GM18951 (cell line): ENCODE results near the gene MPIG6B.

Experiments
- POLR2A ChIP-seq: IDR thresholded peaks from 4 replicates; pipeline ENCODE4 v1.6.1; 2011; ENCODE audit warnings: mild to moderate bottlenecking; ENCODE audit not compliant: insufficient read length, insufficient read depth; ENCODE audit errors: extremely low read depth
- in situ Hi-C: fragments of 300-500 bp; cut with MboI; formaldehyde crosslinking; loops from one replicate; pipeline ENCODE4 v1.12.0; 2022; ENCODE audit warnings: low sequenced_read_pairs, mixed read lengths, inconsistent platforms; ENCODE audit not compliant: unreplicated experiment

The MPIG6B gene

DNA sequence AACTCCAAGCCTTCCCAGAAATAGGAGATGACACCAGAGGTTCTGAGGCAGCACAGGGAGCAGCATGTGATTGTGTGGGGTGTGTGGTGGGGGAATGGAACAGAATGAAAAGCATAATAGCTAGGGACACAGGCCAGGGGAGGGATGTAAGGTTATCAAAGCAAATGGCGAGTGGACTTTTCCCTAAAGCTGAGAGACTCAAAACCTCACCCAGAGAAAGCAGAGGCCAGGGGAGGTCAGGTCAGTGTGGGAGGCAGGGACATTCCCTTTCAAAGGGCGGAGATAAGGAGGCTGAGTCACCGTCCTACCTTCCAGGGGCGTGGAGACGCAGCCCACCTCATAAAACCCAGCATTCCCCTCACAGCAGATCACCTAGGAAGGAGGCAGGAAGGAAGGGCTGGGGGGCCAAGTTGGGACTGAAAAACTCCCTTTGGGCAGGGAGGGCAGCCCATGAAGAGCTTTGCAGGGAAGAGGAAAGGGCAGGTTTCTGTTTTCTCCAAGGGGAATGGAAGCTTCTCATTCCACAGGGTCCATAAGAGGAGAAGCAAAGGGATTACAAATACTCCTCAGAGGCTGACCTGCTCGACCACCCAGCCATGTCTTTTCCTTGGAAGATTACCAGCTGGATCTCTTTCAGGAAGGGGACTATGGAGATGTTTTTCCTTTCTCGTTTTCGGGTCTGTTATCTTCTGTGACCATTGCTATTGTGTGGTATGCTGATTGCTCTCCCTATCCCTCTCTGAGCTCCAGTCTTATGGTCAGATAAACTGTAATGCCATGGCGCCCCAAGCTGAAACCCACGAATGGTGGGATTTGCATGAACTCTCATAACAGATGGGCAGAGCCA lies 32.7 kb upstream of the MPIG6B start:
- in situ Hi-C loops: no loop called here

DNA sequence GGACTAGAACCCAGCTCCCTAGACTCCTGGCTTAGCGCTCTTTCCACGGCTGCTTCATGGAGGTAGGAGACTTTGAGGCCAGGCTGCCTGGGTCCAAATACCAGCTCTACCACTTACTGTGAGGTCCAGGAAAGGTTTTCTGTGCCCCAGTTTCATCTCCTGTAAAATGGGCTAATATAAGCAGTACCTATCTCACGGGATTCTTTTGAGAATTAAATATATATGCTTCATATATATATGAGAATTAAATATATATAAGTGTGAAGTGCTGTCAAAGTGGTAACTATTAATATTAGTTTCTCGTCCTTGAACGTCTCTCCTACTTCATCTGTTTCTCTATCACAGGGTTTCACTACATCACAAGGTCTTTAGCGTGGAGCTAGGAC lies 32.1 kb upstream of the MPIG6B start:
- in situ Hi-C loops: no loop called here
- TF ChIP-seq POLR2A: no peak

More for the DNA sequence above, 32.7 kb upstream of the MPIG6B start:
- TF ChIP-seq POLR2A: no peak

DNA sequence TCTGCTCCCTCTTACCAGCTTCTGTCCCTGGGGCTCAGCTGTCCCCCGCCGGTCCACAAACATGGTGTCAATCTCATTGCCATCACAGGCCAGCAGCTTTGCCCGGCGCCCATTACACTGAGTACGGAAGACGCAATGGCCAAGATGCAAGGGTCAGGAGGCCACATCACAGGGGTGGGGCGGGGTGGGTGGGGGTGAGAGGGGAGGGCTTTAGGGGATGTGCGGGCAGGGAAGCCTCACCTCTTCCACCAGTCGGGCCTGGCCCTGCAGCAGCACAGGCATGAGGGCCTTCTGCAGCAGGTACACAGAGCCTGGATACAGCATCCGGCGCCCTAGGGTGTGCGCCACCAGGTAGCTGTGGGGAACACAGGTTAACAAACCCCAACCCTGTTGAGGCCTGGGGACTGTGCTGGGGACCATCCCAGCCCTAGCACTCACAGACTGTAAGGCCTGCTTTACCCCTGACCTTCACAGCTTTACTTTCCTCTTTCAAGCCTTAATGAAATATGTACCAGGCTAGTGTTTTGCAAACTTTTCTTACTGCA lies 31.5 kb upstream of the MPIG6B start:
- no peak for TF ChIP-seq POLR2A
- in situ Hi-C loops: no loop called here

DNA sequence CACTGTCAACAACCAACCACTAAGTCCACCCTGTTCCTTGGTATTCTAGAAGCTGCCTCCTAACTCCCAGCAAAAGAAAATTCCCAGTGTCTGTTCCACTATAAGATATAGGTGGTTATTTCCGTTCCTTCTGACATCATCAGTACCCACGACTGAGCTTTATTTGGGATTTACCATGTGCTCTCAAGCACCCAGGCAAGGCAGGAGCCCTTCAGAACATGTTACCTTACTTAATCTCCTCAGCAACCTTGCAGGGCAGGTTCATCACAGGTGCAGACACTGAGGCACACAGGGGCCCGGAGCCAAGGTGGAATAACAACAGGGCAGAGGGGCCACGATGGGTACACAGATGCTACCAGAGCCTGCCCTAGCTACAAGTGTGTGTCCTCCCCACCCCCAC lies 30.8 kb upstream of the MPIG6B start:
- no peak for TF ChIP-seq POLR2A
- in situ Hi-C loops: no loop called here

DNA sequence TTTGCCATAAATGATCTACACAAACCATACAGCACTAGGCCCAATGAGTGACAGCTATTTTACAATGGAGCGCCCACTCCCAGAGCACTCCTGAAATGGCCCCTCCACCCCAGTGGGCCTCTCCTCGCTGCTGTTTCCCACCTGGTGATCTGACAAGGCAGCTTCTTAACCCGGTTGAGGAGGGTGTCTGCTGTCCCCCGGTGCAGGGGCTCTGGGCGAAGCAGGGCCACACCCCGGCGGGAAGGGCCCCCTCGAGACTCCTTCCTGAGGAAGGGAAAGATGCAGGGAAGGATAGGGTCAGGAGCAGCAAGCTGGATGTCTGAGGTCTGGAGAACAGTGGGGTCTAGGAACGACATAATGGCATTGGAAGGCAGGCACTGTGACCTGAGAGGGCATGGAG lies 30.3 kb upstream of the MPIG6B start:
- no peak for TF ChIP-seq POLR2A
- in situ Hi-C loops: no loop called here

DNA sequence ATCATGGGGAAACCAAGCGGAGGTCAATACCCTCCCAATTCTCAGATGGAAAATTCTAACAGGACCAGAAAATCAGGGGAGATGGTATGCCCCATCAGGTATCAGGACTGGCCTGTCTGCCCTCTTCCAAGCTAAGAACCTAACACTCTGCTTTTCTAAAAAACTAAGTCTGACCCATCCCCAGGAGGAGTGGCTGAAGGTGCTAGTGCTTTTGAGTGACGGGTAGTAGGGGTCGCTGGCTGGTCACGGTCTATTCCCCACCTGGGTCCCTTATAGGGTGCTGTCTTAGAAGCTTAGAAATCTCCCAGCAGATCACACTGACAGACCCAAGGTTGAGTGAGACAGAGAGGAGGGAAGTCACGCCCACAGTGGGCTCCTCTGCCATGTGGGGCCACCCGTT lies 29.6 kb upstream of the MPIG6B start:
- in situ Hi-C loops: no loop called here

DNA sequence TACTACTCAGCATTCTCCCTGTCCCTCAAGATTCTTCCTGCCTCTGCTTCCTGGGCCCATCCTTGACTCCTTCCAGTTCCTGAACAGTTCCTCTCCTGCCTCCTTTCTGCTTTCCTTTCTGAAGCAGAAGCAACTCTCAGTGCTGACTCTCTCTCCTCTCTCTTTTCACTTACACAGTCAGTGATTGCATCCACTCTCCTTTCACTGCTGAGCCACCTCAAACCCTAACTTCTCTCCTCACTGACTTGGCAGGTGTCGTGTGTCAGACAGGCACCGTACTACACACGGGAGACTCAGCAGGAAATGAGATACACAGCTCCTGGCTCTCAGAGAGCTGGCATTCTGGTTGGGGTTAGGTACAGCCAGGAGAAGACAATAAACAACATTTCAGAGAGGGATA lies 25.6 kb upstream of the MPIG6B start:
- no peak for TF ChIP-seq POLR2A
- in situ Hi-C loops: no loop called here

More for the DNA sequence above, 29.6 kb upstream of the MPIG6B start:
- TF ChIP-seq POLR2A: no peak

DNA sequence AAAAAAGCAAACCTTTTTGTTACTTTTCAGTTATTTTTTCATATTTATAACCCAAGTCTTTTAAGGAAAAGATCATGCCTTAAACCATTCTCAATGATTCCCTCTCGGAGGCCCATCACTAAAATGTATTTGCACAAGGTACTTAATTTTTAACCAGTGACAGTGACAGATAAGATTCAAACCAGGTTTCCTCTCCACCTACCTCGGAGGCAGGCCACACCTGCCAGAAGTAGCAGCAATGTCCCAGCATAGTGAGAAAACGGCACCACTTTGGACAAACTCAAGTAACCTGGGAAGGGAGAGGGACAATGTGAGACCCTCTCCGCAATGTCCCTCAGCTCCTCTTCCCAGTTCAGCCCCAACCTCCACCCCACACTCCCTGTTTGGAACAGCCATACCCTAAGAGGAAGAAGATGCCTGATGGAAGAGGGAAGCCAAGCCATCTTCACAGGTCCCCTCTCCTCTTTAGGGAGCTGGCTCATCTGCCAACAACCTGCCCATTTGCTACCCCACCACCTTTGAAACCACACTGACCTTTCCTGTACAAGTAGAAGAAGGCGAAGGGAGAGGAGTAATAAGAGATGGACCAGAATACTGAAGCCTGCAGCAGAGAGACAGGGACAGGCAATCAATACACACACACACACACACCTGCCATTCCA lies 22.3 kb upstream of the MPIG6B start:
- in situ Hi-C loops: no loop called here
- no peak for TF ChIP-seq POLR2A

DNA sequence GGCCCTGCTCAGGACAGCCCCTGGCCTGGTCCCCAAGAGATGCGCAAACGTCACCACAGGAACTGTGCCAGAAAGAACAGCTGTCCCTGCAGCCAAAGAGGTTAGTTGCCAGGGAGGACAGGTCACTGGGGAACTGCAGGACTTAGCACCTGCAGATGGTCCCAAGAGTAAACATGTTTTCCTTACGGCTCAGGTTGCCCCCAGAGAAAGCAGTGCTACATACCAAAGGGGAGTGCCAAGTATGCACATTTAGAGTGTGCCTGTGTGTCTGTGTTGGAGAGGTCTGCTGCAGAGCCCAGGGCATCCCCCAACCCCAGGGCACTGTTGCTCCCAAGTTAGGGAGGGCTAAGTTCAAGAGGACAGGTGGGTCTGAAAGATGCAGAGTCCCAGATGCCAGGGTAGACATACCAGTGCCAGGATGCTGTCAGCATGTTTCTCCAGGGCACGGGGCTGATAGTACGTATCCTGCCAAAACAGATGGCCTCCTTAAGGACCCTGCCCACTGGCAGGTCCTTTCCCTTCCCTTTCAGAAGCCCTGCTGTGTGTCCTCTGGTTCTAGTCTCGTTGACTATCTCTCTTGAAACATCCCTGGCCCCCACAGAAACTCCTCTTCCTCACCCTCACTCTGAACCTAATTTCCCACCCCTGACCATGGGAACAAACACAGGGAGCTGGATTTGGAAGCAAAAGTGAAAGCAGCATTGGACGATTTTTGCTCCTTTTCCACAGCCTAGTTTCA lies 21.3 kb upstream of the MPIG6B start:
- in situ Hi-C loops: no loop called here
- no peak for TF ChIP-seq POLR2A

DNA sequence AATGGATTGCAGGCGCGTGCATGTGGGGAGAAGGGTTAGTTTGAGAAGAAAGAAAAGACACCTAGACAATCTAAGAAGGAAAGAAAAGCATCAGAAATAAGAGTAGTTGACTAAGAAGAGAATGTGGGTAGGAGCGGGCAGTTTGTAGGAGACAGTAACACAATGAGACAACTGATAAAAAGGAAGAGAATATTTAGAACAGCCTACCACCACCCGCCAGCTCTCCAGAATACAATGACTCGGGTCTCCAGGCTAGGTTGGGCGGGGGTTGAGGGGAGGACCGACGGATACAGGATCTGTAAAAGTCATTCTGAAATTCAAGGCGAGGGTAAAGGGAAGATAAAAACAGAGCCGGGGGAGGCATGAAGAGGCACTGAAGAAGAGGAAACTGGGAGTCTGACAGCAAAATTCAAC lies 20.8 kb upstream of the MPIG6B start:
- in situ Hi-C loops: no loop called here

DNA sequence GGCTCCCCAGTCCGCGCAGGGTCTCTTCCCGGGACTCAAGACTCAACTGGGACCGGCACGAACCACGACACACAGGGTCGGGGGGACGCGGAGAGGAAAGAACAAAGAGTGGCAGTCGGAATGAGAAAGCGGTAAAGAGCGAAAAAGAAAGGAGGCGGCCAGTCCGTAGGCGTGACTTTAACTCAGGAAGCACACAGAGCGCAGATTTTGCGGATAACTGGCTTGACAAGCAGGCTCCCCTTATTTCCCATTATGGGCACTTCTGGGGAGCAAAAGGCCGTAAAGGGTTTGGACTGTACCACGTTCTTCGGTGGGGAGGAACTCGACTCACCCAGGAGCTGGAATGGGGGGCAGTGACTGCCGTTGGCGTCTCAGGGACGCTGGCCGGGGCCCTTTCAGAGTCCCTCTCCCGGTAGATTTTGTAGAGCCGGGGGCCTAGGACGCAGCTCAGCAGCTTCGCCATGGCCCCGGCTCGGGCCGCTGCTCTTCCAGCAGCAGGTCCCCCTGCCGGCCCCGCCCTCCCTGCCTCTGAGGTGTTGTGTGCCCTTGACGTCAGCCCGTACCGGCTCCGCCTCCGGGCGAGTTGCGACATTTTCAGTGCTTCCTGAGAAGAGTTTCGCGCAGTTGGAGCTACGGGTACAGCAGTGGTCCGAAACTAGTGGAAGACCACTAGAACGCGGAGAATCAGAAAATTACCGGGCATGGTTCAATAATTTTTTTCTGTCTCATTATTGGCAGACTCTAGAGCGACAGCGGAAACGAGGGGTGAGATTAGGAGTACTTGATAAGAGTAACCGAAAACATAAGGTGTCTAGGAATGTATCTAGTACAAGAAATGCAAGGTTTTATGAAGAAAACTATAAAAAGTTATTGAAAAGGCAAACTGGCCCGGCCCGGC lies 20.1 kb upstream of the MPIG6B start, which contains the start of gene ABHD16A:
ABHD16A (minus strand) TSS at position 506 of the 898 bp plus-strand sequence; CDS start at position 463, 43 bp downstream.
- in situ Hi-C loops: no loop called here
- peak; percentile 94 for TF ChIP-seq POLR2A

More for the DNA sequence above, 20.8 kb upstream of the MPIG6B start:
- TF ChIP-seq POLR2A: no peak

DNA sequence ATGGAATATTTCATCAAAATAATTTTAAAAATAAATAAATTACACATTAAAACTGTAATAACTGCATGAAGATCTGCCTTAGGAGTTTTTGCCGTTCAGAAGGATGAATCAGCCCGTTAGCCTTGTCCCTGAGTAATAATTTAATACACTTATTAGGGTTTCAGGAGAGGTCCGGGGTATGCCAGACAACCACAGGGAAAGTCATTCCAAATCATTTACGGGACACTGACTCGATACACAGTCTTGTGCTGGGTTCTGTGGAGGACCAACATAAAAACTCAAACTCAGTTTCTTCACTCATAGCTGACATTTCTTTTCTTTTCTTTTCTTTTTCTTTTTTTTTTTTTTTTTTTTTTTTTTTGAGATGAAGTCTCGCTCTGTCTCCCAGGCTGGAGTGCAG lies 17.2 kb upstream of the MPIG6B start:
- in situ Hi-C loops: no loop called here
- no peak for TF ChIP-seq POLR2A
